Stimulated activated CD8-positive, alpha-beta memory T cell treated with anti-CD3 and anti-CD28 coated beads, Interleukin-15, amount 100 ng/mL, for 24 hours (primary cell): ENCODE data around the gene STX2.
"Not testable (repeated sequence)": the region's sequence is repeated elsewhere in the genome, so short reads cannot be mapped to it uniquely, and the experiment has no call there.

Source experiments
- DNase-seq: peaks from one replicate; pipeline ENCODE4 v3.0.0-alpha.2; 2020; ENCODE audit warnings: low read depth

The STX2 gene

GRCh38 chr12:130764475-130765185 lies 74.4 kb downstream of the STX2 start:
- no peak for DNase-seq

- no peak for DNase-seq
Observed at GRCh38 chr12:130764073-130764472, 75.0 kb downstream of the STX2 start.

GRCh38 chr12:130762319-130762675 lies 76.8 kb downstream of the STX2 start:
- DNase-seq, result no peak

GRCh38 chr12:130761537-130762318 lies 77.3 kb downstream of the STX2 start:
- peak; percentile 33 for DNase-seq

GRCh38 chr12:130754234-130754901 lies 84.7 kb downstream of the STX2 start:
- DNase-seq, result no peak

- DNase-seq, result no peak
Observed at GRCh38 chr12:130752692-130753230, 86.3 kb downstream of the STX2 start.

GRCh38 chr12:130752037-130752436 lies 87.0 kb downstream of the STX2 start:
- not testable (repeated sequence) for DNase-seq

- DNase-seq, result no peak
Observed at GRCh38 chr12:130748786-130749185, 90.3 kb downstream of the STX2 start.

- DNase-seq, result peak; percentile 58
Observed at GRCh38 chr12:130747867-130748740, 90.9 kb downstream of the STX2 start.

GRCh38 chr12:130746546-130746945 lies 92.5 kb downstream of the STX2 start:
- DNase-seq, result no peak

GRCh38 chr12:130745921-130746320 lies 93.1 kb downstream of the STX2 start:
- DNase-seq, result no peak

GRCh38 chr12:130744274-130744673 lies 94.8 kb downstream of the STX2 start:
- DNase-seq, result no peak

- no peak for DNase-seq
Observed at GRCh38 chr12:130743606-130744005, 95.4 kb downstream of the STX2 start.

GRCh38 chr12:130743176-130743575 lies 95.9 kb downstream of the STX2 start:
- DNase-seq, result no peak

GRCh38 chr12:130742716-130743115 lies 96.3 kb downstream of the STX2 start:
- no peak for DNase-seq

- DNase-seq, result no peak
Observed at GRCh38 chr12:130742112-130742511, 96.9 kb downstream of the STX2 start.
